Measurements from ENCODE around the gene DENND2D.

Gene DENND2D

DNA sequence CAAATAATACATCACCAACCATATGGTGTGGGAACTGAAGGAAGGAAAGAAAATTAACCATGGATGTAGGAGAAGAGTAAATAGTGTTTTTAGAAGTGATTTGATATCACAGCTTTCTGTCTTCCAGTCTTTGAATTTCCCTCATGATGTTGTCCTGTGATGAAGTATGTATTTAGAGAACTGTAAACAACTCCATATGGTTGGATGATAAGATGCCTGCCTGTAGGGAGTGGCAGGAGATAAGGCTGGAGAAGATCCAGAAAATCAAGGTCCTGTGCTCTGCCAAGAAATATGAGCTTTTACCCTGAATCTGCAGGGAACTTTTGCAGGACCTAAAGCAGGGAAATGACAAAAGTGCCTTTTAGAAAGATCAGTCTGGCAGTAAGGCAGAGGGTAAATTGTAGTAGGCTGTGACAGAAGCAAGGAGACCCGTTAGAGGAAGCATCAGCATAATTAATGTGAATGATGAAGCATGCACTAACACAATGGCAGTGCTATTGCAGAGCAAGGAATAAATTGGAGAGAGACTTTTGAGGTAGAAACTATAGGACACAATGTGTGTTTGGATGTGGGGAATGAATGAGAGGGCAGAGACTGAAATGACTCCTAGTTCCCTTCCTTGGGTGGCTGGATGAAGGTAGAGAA lies 38.5 kb downstream of the DENND2D start:
- Histone ChIP-seq H3K27me3 (replicated peaks) (no peaks in the 10 kb centered on the region), H3K36me3 (replicated peaks) (peaks cover 11% of the 10 kb centered on the region), H3K4me3 (ENCODE audit: low read depth, low read length) (no peak overlapping the region), H3K27ac (no peak overlapping the region)
- TF ChIP-seq CTCF (IDR thresholded peaks at IDR 0.05; ENCODE audit: low read depth, low read length, missing control alignments): no peak
- DNase-seq: no peak
- in situ Hi-C loops (cut with HindIII; ENCODE audit: low pct_ligation_motif_present, low sequenced_read_pairs): no loop called here

DNA sequence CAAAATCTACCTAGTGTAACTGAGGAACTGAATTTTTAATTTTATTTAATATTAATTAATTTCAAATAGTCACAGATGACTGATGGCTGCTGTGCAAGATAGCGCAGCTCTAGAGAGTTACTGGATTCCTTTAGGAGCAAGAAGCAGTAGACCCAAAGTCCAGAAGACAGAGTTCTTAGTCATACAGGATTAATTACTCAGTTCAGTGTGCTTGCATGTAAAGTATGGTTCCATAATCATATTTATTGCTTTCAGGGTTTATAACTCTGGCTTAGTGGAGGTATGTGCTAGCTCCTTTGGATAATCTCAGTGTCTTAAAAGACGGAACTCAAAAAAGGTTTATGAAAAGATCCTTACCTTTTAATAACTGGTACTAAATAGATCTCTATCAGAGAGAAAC lies 43.0 kb downstream of the DENND2D start:
- Histone ChIP-seq H3K27me3 (replicated peaks) (no peaks in the 10 kb centered on the region), H3K36me3 (replicated peaks) (peaks cover 16% of the 10 kb centered on the region), H3K4me3 (ENCODE audit: low read depth, low read length) (no peak overlapping the region), H3K27ac (no peak overlapping the region)
- no peak for DNase-seq
- TF ChIP-seq CTCF (IDR thresholded peaks at IDR 0.05; ENCODE audit: low read depth, low read length, missing control alignments): no peak
- in situ Hi-C loops (cut with HindIII; ENCODE audit: low pct_ligation_motif_present, low sequenced_read_pairs): no loop called here

DNA sequence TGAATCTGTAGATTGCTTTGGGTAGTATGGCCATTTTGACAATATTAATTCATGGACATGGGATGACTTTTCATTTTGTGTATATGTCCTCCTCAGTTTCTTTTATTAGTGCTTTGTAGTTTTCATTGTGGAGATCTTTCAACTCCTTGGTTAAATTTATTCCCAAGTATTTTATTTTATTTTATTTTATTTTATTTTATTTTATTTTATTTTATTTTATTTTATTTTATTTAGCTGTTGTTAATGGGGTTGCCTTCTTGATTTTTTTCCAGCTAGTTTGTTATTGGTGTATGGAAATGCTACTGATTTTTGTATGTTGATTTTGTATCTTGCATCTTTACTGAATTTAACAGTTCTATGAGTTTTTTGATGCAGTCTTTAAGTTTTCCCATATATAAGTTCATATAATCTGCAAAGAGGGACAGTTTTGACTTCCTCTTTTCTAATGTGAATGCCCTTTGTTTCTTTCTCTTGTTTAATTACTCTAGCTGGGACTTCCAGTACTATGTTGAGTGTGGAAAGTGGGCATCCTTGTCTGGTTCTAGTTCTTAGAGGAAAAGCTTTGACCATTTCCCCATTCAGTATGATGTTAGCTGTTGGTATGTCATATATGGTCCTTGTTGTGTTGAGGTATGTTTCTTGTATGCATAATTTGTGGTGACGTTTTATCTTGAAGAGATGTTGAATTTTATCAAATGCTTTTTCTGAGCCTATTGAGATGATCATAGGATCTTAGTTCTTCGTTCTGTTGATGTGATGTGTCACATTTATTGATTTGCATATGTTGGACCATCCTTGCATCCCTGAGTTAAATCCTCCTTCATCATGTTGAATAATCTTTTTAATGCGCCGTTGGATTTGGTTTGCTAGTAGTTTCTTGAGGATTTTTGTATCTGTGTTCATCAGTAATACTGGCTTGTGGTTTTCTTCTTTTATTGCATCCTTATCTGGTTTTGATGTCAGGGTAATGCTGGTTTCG lies 46.1 kb downstream of the DENND2D start:
- DNase-seq: no peak
- TF ChIP-seq CTCF (IDR thresholded peaks at IDR 0.05; ENCODE audit: low read depth, low read length, missing control alignments): no peak
- Histone ChIP-seq H3K4me3 (ENCODE audit: low read depth, low read length) (no peak overlapping the region), H3K36me3 (replicated peaks) (peaks cover 9% of the 10 kb centered on the region), H3K27ac (no peak overlapping the region), H3K27me3 (replicated peaks) (no peaks in the 10 kb centered on the region)
- in situ Hi-C loops (cut with HindIII; ENCODE audit: low pct_ligation_motif_present, low sequenced_read_pairs): no loop called here

- in situ Hi-C loops (cut with HindIII; ENCODE audit: low pct_ligation_motif_present, low sequenced_read_pairs): no loop called here
- Histone ChIP-seq H3K36me3 (replicated peaks) (peaks cover 16% of the 10 kb centered on the region), H3K27ac (no peak overlapping the region), H3K27me3 (replicated peaks) (no peaks in the 10 kb centered on the region), H3K4me3 (ENCODE audit: low read depth, low read length) (no peak overlapping the region)
- no peak for TF ChIP-seq CTCF (IDR thresholded peaks at IDR 0.05; ENCODE audit: low read depth, low read length, missing control alignments)
- no peak for DNase-seq
Measured at GRCh38 chr1:111151838-111152237, 48.6 kb downstream of the DENND2D start.

DNA sequence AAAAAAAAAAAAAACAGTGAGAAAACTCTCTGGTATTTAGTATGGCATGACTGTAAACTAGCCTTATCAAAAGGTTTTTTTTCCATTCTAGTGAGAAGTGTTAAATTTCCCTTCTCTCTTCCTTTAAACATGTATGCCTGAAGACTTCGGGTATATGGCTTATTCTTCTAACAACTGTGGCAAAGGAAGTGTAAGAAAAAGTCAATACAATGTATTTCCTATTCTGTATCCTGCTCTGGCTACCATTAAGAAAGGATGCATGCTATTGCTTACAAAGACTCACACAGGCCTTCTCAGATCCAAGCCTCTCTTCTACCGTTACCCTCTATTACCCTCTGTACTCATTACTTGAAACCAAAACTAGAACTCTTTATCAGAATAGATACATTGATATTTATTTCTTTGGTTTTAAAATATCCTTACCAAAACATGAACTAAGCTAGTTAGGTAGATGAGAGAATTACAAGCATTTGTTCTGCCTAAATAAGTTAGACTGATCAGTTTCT lies 52.0 kb downstream of the DENND2D start:
- H3K4me3 ChIP-seq (ENCODE audit: low read depth, low read length): no peak overlapping the region
- in situ Hi-C loops (cut with HindIII; ENCODE audit: low pct_ligation_motif_present, low sequenced_read_pairs): no loop called here
- H3K27ac ChIP-seq: no peak overlapping the region
- no peak for TF ChIP-seq CTCF (IDR thresholded peaks at IDR 0.05; ENCODE audit: low read depth, low read length, missing control alignments)
- no peaks in the 10 kb centered on the region for H3K27me3 ChIP-seq (replicated peaks)
- H3K36me3 ChIP-seq (replicated peaks): peaks cover 14% of the 10 kb centered on the region
- no peak for DNase-seq

Data from brain microvascular endothelial cell (primary cell).